HUDEP-2 (cell line): ENCODE data around the gene TSPAN18.

Experiments
- DNase-seq, 76 experiments: peaks; one replicate each; lab custom pipeline; 2025; ENCODE audit not compliant: unreplicated experiment in 76 of 76; lab: John Stamatoyannopoulos, UW

The TSPAN18 gene

GRCh38 chr11:44736791-44737190 lies 10.0 kb downstream of the TSPAN18 start:
- DNase-seq, result no peak

- no peak for DNase-seq
Measured at GRCh38 chr11:44737245-44738085, 10.7 kb downstream of the TSPAN18 start.

GRCh38 chr11:44738791-44739190 lies 12.0 kb downstream of the TSPAN18 start:
- DNase-seq, result no peak

GRCh38 chr11:44740967-44741366 lies 14.2 kb downstream of the TSPAN18 start:
- no peak for DNase-seq

GRCh38 chr11:44741976-44742375 lies 15.2 kb downstream of the TSPAN18 start:
- no peak for DNase-seq

- no peak for DNase-seq
Measured at GRCh38 chr11:44742508-44743246, 15.9 kb downstream of the TSPAN18 start.

GRCh38 chr11:44743326-44743725 lies 16.6 kb downstream of the TSPAN18 start:
- no peak for DNase-seq

GRCh38 chr11:44743959-44744557 lies 17.3 kb downstream of the TSPAN18 start:
- DNase-seq, result no peak

GRCh38 chr11:44746894-44747293 lies 20.1 kb downstream of the TSPAN18 start:
- DNase-seq, result no peak

GRCh38 chr11:44747316-44747715 lies 20.6 kb downstream of the TSPAN18 start:
- no peak for DNase-seq

GRCh38 chr11:44747836-44748235 lies 21.1 kb downstream of the TSPAN18 start:
- no peak for DNase-seq

GRCh38 chr11:44748606-44749005 lies 21.8 kb downstream of the TSPAN18 start:
- DNase-seq, result no peak

- no peak for DNase-seq
Measured at GRCh38 chr11:44749189-44749588, 22.4 kb downstream of the TSPAN18 start.

GRCh38 chr11:44750551-44751465 lies 24.0 kb downstream of the TSPAN18 start:
- no peak for DNase-seq

GRCh38 chr11:44752300-44752699 lies 25.5 kb downstream of the TSPAN18 start:
- no peak for DNase-seq

GRCh38 chr11:44752713-44753112 lies 26.0 kb downstream of the TSPAN18 start:
- no peak for DNase-seq

GRCh38 chr11:44753961-44754645 lies 27.3 kb downstream of the TSPAN18 start:
- DNase-seq, result no peak

GRCh38 chr11:44754876-44755555 lies 28.3 kb downstream of the TSPAN18 start:
- DNase-seq, result no peak
